SK-N-SH treated with all-trans-retinoic acid at 6 μM for 48 hours (cell line): ENCODE data around the gene CD5L.

Source experiments
- ATAC-seq: fragments of 200-7000 bp; cut with Tn5 transposase; 3 replicates; pipeline ENCODE4 v1.9.1; 2020; ENCODE audit warnings: mild to moderate bottlenecking, moderate library complexity
- ARNTL ChIP-seq: fragments of 450-650 bp; formaldehyde crosslinking; IDR thresholded peaks from 2 replicates; pipeline ENCODE4 v1.5.0; 2020; ENCODE audit warnings: low read depth, mild to moderate bottlenecking, moderate library complexity, borderline replicate concordance
- CSDC2 ChIP-seq: fragments of 250-450 bp; sonication (Bioruptor Pico); IDR thresholded peaks from 2 replicates; pipeline ENCODE4 v1.5.0; 2020; ENCODE audit warnings: mild to moderate bottlenecking, moderate library complexity
- ESRRG ChIP-seq: fragments of 250-450 bp; sonication (Bioruptor Pico); IDR thresholded peaks from 2 replicates; pipeline ENCODE4 v1.6.1; 2021; ENCODE audit warnings: mild to moderate bottlenecking
- GLIS3 ChIP-seq: fragments of 250-450 bp; sonication (Bioruptor Pico); IDR thresholded peaks from 2 replicates; pipeline ENCODE4 v1.5.0; 2020; ENCODE audit warnings: mild to moderate bottlenecking, moderate library complexity
- ISL1 ChIP-seq: fragments of 250-450 bp; sonication (Bioruptor Pico); IDR thresholded peaks from 2 replicates; pipeline ENCODE4 v2.1.2; 2022; ENCODE audit warnings: mild to moderate bottlenecking, moderate library complexity
- OSR1 ChIP-seq: fragments of 250-450 bp; sonication (Bioruptor Pico); IDR thresholded peaks from 2 replicates; pipeline ENCODE4 v1.8.0; 2022; ENCODE audit warnings: moderate library complexity, mild to moderate bottlenecking, inconsistent platforms
- POU6F1 ChIP-seq: fragments of 250-450 bp; sonication (Bioruptor Pico); IDR thresholded peaks from 2 replicates; pipeline ENCODE4 v1.8.0; 2021; ENCODE audit warnings: low read depth, mild to moderate bottlenecking, moderate library complexity, borderline replicate concordance
- PPARA ChIP-seq: fragments of 250-450 bp; sonication (Bioruptor Pico); IDR thresholded peaks from 2 replicates; pipeline ENCODE4 v1.5.0; 2020; ENCODE audit warnings: mild to moderate bottlenecking, borderline replicate concordance
- RARB ChIP-seq: fragments of 250-450 bp; sonication (Bioruptor Pico); IDR thresholded peaks from 2 replicates; pipeline ENCODE4 v1.8.0; 2021; ENCODE audit warnings: mild to moderate bottlenecking, moderate library complexity
- SNAI2 ChIP-seq: fragments of 250-450 bp; sonication (Bioruptor Pico); IDR thresholded peaks from 2 replicates; pipeline ENCODE4 v1.5.0; 2020; ENCODE audit warnings: mild to moderate bottlenecking, moderate library complexity
- TOX ChIP-seq: fragments of 250-450 bp; sonication (Bioruptor Pico); IDR thresholded peaks from 2 replicates; pipeline ENCODE4 v1.8.0; 2021; ENCODE audit warnings: mild to moderate bottlenecking, moderate library complexity, borderline replicate concordance
- TSHZ2 ChIP-seq: fragments of 250-450 bp; sonication (Bioruptor Pico); IDR thresholded peaks from 2 replicates; pipeline ENCODE4 v1.5.0; 2020; ENCODE audit warnings: mild to moderate bottlenecking, moderate library complexity
- ZC3H10 ChIP-seq: fragments of 250-450 bp; sonication (Bioruptor Pico); IDR thresholded peaks from 2 replicates; pipeline ENCODE4 v1.5.1; 2021; ENCODE audit warnings: mild to moderate bottlenecking, moderate library complexity
- ZNF565 ChIP-seq: fragments of 450-650 bp; formaldehyde crosslinking; conservative IDR thresholded peaks from 2 replicates; pipeline ENCODE4 v1.5.0; 2020; ENCODE audit warnings: low read depth, mild to moderate bottlenecking, moderate library complexity
- ZNF8 ChIP-seq: fragments of 450-650 bp; formaldehyde crosslinking; IDR thresholded peaks from 2 replicates; pipeline ENCODE4 v1.5.0; 2020; ENCODE audit warnings: mild to moderate bottlenecking, moderate library complexity
- TF ChIP-seq, protein P1 (sequence below): fragments of 250-450 bp; sonication (Bioruptor Pico); IDR thresholded peaks from 2 replicates; pipeline ENCODE4 v1.5.1; 2020; ENCODE audit warnings: low read depth, mild to moderate bottlenecking, moderate library complexity
- TF ChIP-seq, protein P2 (sequence below): fragments of 250-450 bp; sonication (Bioruptor Pico); IDR thresholded peaks from 2 replicates; pipeline ENCODE4 v1.5.1; 2021; ENCODE audit warnings: mild to moderate bottlenecking, moderate library complexity

CD5L gene

GRCh38 chr1:157813269-157813668, 28.3 kb downstream of the CD5L start:
- TF ChIP-seq, protein P1, sequence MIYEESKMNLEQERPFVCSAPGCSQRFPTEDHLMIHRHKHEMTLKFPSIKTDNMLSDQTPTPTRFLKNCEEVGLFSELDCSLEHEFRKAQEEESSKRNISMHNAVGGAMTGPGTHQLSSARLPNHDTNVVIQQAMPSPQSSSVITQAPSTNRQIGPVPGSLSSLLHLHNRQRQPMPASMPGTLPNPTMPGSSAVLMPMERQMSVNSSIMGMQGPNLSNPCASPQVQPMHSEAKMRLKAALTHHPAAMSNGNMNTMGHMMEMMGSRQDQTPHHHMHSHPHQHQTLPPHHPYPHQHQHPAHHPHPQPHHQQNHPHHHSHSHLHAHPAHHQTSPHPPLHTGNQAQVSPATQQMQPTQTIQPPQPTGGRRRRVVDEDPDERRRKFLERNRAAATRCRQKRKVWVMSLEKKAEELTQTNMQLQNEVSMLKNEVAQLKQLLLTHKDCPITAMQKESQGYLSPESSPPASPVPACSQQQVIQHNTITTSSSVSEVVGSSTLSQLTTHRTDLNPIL (CRISPR knock-in tag) = no peak
- TF ChIP-seq PPARA (CRISPR knock-in tag) = no peak
- TF ChIP-seq, protein P2, sequence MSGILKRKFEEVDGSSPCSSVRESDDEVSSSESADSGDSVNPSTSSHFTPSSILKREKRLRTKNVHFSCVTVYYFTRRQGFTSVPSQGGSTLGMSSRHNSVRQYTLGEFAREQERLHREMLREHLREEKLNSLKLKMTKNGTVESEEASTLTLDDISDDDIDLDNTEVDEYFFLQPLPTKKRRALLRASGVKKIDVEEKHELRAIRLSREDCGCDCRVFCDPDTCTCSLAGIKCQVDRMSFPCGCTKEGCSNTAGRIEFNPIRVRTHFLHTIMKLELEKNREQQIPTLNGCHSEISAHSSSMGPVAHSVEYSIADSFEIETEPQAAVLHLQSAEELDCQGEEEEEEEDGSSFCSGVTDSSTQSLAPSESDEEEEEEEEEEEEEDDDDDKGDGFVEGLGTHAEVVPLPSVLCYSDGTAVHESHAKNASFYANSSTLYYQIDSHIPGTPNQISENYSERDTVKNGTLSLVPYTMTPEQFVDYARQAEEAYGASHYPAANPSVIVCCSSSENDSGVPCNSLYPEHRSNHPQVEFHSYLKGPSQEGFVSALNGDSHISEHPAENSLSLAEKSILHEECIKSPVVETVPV (CRISPR knock-in tag) = no peak
- no peak for TF ChIP-seq RARB (CRISPR knock-in tag)
- TF ChIP-seq ZNF565 (CRISPR knock-in tag) = no peak
- no peak for ATAC-seq

DNA sequence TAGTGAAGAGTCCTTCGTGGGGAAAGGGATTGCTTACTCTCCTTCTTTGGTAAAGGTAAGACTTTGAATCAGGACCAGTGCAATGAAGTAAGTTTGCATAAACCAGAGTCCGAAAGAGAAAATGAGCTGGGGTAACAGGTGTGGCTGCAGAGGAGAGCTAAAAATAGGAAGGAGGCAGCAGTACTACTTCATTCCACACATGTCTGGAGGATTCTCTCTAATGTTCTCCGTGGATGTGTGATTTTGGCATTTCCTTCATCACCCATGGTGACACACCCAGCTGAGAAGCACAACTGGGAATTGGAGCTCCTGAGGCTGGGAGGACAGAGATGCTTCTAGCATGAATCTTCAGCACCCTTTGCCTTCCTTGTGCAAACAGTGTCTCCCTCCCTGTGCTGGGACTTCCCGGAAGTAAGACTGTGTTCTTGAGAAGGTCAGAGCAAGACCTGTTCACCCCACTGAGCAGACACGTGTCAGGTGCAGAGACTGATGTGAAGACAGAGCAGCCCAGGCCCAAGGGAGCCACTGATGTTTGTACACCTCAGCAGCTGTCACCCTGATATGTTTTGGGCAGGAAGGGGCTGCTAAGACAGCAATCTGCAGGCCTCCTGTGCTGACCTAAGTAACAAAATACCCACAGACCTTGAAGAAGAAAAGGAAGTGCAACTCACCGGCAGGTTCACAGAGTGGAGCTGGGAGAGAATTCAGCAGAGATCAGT, 35.0 kb downstream of the CD5L start:
- TF ChIP-seq RARB (CRISPR knock-in tag) = no peak
- no peak for TF ChIP-seq SNAI2 (CRISPR knock-in tag)
- TF ChIP-seq ESRRG (CRISPR knock-in tag) = no peak
- no peak for TF ChIP-seq ZNF8 (CRISPR knock-in tag)
- ATAC-seq = no peak

DNA sequence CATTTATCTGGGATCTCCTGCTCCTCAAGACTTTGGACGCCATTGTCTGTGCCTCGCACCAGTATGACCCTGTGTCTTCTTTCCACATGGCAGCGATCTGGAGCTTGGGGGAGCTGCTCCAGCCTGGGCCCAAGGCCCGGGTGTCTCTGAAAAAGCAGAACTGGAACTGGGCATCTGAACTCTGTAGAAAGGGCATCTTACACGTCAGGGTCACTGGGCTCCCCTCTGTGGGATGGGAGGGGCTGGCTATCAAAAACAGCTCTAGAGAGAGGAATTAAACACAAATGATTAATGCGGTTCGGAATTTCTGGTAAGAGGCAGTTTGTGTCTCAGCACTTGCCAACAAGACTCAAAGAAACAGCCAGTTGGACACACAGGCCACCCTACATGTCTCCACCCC, 37.8 kb downstream of the CD5L start:
- no peak for ATAC-seq
- TF ChIP-seq, protein P1 (CRISPR knock-in tag) = no peak
- no peak for TF ChIP-seq CSDC2 (CRISPR knock-in tag)
- TF ChIP-seq TSHZ2 (CRISPR knock-in tag) = no peak
- no peak for TF ChIP-seq TOX (CRISPR knock-in tag)
- TF ChIP-seq, protein P2 (CRISPR knock-in tag) = no peak
- no peak for TF ChIP-seq ISL1 (CRISPR knock-in tag)
- no peak for TF ChIP-seq RARB (CRISPR knock-in tag)
- TF ChIP-seq SNAI2 (CRISPR knock-in tag) = no peak
- no peak for TF ChIP-seq OSR1
- TF ChIP-seq GLIS3 (CRISPR knock-in tag) = no peak
- TF ChIP-seq ARNTL (CRISPR knock-in tag) = no peak
- TF ChIP-seq ZC3H10 (CRISPR knock-in tag) = no peak
- TF ChIP-seq POU6F1 (CRISPR knock-in tag) = no peak
- TF ChIP-seq ZNF8 (CRISPR knock-in tag) = no peak
